ENCODE data around the gene LIMCH1.

The LIMCH1 gene

GRCh38 chr4:41530741-41531140 is 7.2 kb upstream of the LIMCH1 start:
- no peak for DNase-seq

- no peak for DNase-seq
Measured at GRCh38 chr4:41532336-41532735, 5.6 kb upstream of the LIMCH1 start.

GRCh38 chr4:41532882-41533281 is 5.1 kb upstream of the LIMCH1 start:
- peak; percentile 32 for DNase-seq

- DNase-seq, result no peak
Measured at GRCh38 chr4:41533680-41534079, 4.3 kb upstream of the LIMCH1 start.

GRCh38 chr4:41534404-41534803 is 3.6 kb upstream of the LIMCH1 start:
- DNase-seq, result no peak

- DNase-seq, result no peak
Measured at GRCh38 chr4:41535911-41536371, 2.0 kb upstream of the LIMCH1 start.

- DNase-seq, result no peak
Measured at GRCh38 chr4:41537292-41537890, 566 bp upstream of the LIMCH1 start.

GRCh38 chr4:41538887-41539498 is 1.0 kb downstream of the LIMCH1 start:
- no peak for DNase-seq

- DNase-seq, result no peak
Measured at GRCh38 chr4:41539711-41540110, 1.8 kb downstream of the LIMCH1 start.

- no peak for DNase-seq
Measured at GRCh38 chr4:41540687-41541086, 2.7 kb downstream of the LIMCH1 start.

GRCh38 chr4:41541687-41542094 is 3.7 kb downstream of the LIMCH1 start:
- no peak for DNase-seq

GRCh38 chr4:41542526-41543275 is 4.7 kb downstream of the LIMCH1 start:
- no peak for DNase-seq

GRCh38 chr4:41545238-41545637 is 7.3 kb downstream of the LIMCH1 start:
- no peak for DNase-seq

GRCh38 chr4:41546638-41547037 is 8.7 kb downstream of the LIMCH1 start:
- DNase-seq, result no peak

- no peak for DNase-seq
Measured at GRCh38 chr4:41548305-41548880, 10.4 kb downstream of the LIMCH1 start.

GRCh38 chr4:41549478-41549877 is 11.5 kb downstream of the LIMCH1 start:
- no peak for DNase-seq

GRCh38 chr4:41550308-41550707 is 12.4 kb downstream of the LIMCH1 start:
- DNase-seq, result no peak

- DNase-seq, result no peak
Measured at GRCh38 chr4:41551536-41551935, 13.6 kb downstream of the LIMCH1 start.

GRCh38 chr4:41554905-41555304 is 16.9 kb downstream of the LIMCH1 start:
- no peak for DNase-seq

- DNase-seq, result no peak
Measured at GRCh38 chr4:41556526-41556925, 18.6 kb downstream of the LIMCH1 start.

GRCh38 chr4:41559940-41560516 is 22.1 kb downstream of the LIMCH1 start:
- DNase-seq, result no peak

- no peak for DNase-seq
Measured at GRCh38 chr4:41561244-41561643, 23.3 kb downstream of the LIMCH1 start.

- no peak for DNase-seq
Measured at GRCh38 chr4:41567186-41567585, 29.2 kb downstream of the LIMCH1 start.
